Raji (cell line): ENCODE data around the gene SERPINH1.

ENCODE experiments used
- POLR2A ChIP-seq: IDR thresholded peaks from 2 replicates; pipeline ENCODE4 v1.6.1; 2011; ENCODE audit warnings: low read depth, low read length, control low read depth; ENCODE audit not compliant: insufficient read depth

Gene SERPINH1

DNA sequence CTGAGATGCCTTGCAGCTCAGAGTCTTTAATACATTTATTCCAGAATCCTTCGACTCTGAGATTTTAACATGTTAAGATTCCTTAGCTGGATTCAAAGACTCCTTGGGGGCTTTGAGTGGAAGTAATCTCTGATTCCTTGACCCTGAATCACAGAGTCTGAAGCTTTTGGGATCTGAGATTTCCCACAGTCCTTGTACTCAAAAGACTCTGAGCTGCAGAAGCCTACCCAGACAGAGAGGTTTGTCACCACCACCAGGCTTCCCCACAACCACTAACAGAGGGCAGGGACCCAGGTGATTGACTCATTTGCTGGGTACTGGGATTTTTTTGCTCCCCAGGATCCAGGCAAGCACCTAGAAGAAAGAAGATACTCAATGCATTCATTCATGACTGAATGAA is 1.4 kb upstream of the SERPINH1 start:
- TF ChIP-seq POLR2A = no peak

DNA sequence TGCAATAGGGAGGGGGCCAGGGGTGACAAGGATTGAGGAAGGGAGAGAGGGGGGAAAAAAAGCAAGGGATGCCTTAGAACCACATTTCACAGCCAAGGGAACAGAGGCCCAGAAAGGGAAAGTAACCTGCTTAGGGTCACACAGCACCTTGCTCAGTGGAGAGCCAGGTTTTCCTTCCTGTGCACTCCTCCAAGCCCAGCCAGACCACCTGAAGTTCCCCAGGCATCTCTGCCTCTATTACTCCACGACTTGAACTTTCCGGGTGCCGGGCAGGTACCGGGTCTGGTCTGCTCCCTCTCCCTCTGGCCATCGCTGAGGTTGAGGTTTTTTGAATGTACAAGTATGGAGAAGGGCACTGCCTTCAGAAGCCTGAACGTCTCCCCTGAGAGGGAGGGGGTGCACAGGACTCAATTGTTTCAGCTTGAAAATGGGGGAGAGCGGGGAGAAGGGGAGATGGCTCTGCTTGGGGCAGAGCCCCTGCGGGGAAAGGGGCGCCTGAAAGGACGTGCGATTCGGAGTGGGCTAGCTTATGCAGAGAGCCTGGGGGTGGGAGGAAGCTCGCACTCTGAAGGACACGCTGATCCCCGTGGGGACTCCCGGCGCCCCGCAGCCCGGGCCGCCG is 516 bp upstream of the SERPINH1 start:
- TF ChIP-seq POLR2A = no peak

GRCh38 chr11:75562836-75563484 is 907 bp downstream of the SERPINH1 start:
- no peak for TF ChIP-seq POLR2A

GRCh38 chr11:75563501-75563977 is 1.5 kb downstream of the SERPINH1 start:
- TF ChIP-seq POLR2A = no peak

DNA sequence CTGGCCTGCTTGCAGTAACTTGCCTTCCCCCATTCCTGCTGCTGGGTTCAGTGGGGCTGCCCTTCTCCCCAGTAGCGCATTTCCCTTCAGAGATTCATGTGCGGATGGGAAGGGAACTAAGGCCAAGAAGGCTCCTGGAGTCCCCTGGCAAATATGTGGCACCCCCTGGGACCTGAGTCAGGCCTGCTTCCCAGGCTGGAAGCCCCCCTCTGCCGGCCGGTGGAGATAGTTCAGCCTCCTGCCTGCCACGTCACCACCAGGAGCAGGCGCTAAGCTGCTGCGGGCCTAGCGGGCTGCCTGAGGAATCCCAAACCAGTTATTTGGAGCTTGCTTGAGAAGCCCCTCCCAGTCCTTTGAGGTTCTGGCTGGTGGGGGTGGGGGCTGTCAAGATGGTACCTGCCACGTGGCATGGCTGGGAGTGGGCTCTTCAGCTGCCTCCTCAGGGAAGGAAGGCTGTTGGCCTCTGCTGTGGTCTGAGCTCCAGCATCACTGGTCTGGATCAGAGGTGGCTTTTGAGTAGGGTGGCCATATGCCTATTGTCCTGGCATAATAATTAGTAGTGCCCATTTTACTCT is 2.0 kb downstream of the SERPINH1 start:
- TF ChIP-seq POLR2A = no peak

DNA sequence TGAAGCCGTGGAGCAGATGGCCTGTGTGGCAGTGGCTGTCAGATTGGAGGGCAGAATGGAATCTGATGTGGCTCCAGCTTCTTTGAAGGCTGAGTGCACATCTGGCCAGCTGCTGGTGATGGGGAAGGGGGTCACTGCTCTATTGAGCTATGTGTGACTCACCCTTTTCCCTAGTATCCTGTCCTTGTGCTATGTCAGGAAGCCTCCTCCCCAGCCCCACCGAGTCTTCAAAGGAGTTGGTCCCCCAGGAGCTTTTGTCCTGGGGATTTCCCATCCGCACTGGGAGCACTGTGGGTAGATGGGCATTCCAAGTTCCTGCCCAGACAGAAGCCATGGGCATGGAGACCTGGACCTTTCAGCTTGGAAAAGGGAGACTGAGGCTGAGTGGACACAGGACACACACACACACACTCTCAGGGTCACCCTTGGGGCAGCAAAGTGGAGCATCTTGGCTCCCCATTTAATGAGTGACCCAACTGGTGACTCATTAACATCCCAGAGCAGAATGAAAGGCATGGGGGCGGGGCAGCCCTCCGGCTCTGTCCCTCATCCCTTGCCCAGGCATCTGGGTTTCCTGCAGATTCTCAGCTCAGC is 3.3 kb downstream of the SERPINH1 start:
- TF ChIP-seq POLR2A = no peak

DNA sequence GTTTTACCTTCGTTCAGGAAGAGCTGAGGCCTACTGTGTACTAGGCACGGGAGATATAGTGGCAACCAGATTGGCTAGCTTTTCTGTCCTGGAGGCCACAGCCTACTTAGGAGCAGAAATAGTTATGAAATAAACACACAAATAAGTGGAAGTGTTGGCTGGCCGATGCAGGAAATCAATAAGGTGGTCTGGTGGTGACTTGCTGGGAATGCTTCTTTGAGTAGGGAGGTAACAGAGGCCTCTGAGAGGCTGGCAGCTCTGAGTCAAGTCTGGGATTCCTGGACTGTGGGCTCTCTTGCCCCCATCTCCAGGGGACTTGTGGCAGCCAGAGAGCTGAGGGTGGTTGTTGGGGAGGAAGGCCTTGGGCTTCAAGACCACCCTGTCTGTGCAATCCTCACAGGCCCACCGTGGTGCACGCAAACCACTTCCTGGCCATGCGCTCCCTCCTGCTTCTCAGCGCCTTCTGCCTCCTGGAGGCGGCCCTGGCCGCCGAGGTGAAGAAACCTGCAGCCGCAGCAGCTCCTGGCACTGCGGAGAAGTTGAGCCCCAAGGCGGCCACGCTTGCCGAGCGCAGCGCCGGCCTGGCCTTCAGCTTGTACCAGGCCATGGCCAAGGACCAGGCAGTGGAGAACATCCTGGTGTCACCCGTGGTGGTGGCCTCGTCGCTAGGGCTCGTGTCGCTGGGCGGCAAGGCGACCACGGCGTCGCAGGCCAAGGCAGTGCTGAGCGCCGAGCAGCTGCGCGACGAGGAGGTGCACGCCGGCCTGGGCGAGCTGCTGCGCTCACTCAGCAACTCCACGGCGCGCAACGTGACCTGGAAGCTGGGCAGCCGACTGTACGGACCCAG is 4.1 kb downstream of the SERPINH1 start:
- no peak for TF ChIP-seq POLR2A

- TF ChIP-seq POLR2A = no peak
These were observed 4.8 kb downstream of the SERPINH1 start for GRCh38 chr11:75566763-75567279.

- no peak for TF ChIP-seq POLR2A
These were observed 5.9 kb downstream of the SERPINH1 start for GRCh38 chr11:75567971-75568370.

DNA sequence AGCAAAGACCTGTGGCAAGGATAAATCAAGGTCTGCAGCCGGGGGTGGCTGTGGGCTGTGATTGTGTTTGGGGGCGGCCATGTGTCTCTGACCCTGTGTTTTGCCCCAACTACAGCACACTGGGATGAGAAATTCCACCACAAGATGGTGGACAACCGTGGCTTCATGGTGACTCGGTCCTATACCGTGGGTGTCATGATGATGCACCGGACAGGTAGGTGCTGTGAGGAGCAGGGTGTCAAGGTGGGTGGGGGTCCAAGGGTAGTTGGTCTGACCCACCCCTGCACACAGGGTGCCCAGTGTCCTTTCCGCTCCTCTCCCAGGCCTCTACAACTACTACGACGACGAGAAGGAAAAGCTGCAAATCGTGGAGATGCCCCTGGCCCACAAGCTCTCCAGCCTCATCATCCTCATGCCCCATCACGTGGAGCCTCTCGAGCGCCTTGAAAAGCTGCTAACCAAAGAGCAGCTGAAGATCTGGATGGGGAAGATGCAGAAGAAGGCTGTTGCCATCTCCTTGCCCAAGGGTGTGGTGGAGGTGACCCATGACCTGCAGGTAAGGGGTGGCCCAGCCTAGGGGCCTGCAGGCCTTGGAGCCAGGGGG is 6.7 kb downstream of the SERPINH1 start:
- TF ChIP-seq POLR2A = no peak

- TF ChIP-seq POLR2A = no peak
These were observed 8.6 kb downstream of the SERPINH1 start for GRCh38 chr11:75570559-75571139.

- no peak for TF ChIP-seq POLR2A
These were observed 9.6 kb downstream of the SERPINH1 start for GRCh38 chr11:75571625-75572024.

GRCh38 chr11:75572744-75573143 is 10.7 kb downstream of the SERPINH1 start:
- TF ChIP-seq POLR2A = no peak
